Measurements from ENCODE around the gene TRIP4. TPM values are rescaled to one million over a fixed set of nuclear protein-coding genes. Genes with fewer than 3 reads are reported as not detected.

The TRIP4 gene
- total RNA-seq, 1 experiment from 2014 or later: 18.3 TPM

DNA sequence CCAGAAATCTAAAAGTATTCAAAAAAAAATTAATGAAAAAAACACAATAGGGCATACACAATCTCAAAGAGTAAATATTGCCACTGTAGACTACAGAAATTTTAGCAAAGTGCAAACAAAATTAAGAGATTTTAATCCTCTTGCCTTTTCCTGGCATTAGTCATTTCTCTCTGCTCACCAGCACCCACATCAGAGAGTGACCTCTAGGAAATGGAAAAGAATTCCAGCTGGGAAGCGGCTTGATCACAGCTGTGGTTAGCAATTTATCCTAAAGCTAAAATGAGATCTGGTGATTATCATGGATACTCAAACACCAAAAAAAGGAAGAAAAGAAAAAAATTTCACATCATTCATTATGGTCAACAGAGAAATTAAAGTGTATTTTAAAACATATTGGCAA is 39.2 kb upstream of the TRIP4 start:
- Histone ChIP-seq H3K9me3 (ENCODE audit: control insufficient read depth in 1 of 2, insufficient read depth in 1 of 2, low read depth in 1 of 2, low read length in 2 of 2) (no peaks in the 10 kb centered on the region), H2AFZ (ENCODE audit: low read depth, low read length, poor library complexity, severe bottlenecking) (no peak overlapping the region), H4K20me1 (ENCODE audit: insufficient read depth) (peaks cover 6% of the 10 kb centered on the region; the same call in 1 of the 2 replicates), H3K27ac (ENCODE audit: low read depth, low read length) (no peak overlapping the region), H3K27me3 (ENCODE audit: insufficient read depth, low read length) (no peaks in the 10 kb centered on the region), H3K4me2 (ENCODE audit: low read length) (no peak overlapping the region), H3K79me2 (ENCODE audit: insufficient read depth, low read length) (peaks cover 84% of the 10 kb centered on the region), H3K9ac (ENCODE audit: low read length) (no peak overlapping the region), H3K4me3 (replicated peaks in 1 of 2; ENCODE audit: low read depth in 1 of 2, low read length in 2 of 2) (no peak overlapping the region), H3K9me2 (ENCODE audit: insufficient read depth) (no peaks in the 10 kb centered on the region), H3K36me3 (ENCODE audit: control insufficient read depth in 1 of 2, insufficient read depth in 2 of 2, low read length in 2 of 2) (no peaks in the 10 kb centered on the region), H3K4me1 (ENCODE audit: control insufficient read depth in 1 of 2, insufficient read depth in 2 of 2, low read length in 2 of 2) (peaks cover 0 to 8% of the 10 kb centered on the region in 2 experiments; a peak in 2 of 4 replicates)
- ATAC-seq (no peak), DNase-seq (ENCODE audit: low read depth, low spot score) (no peak)
- intact Hi-C loops (cut with micrococcal nuclease): no loop called here
- TF ChIP-seq FOSL1 (IDR thresholded peaks at IDR 0.05; ENCODE audit: low read depth): no peak
- TF ChIP-seq, protein P1, sequence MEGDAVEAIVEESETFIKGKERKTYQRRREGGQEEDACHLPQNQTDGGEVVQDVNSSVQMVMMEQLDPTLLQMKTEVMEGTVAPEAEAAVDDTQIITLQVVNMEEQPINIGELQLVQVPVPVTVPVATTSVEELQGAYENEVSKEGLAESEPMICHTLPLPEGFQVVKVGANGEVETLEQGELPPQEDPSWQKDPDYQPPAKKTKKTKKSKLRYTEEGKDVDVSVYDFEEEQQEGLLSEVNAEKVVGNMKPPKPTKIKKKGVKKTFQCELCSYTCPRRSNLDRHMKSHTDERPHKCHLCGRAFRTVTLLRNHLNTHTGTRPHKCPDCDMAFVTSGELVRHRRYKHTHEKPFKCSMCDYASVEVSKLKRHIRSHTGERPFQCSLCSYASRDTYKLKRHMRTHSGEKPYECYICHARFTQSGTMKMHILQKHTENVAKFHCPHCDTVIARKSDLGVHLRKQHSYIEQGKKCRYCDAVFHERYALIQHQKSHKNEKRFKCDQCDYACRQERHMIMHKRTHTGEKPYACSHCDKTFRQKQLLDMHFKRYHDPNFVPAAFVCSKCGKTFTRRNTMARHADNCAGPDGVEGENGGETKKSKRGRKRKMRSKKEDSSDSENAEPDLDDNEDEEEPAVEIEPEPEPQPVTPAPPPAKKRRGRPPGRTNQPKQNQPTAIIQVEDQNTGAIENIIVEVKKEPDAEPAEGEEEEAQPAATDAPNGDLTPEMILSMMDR (IDR thresholded peaks at IDR 0.05 in 2 of 3, conservative IDR thresholded peaks at IDR 0.05 in 1 of 3; ENCODE audit: borderline replicate concordance in 1 of 3, insufficient read depth in 1 of 3, low read depth in 2 of 3, low read length in 2 of 3): no peak
- no peak for TF ChIP-seq ZFX (IDR thresholded peaks at IDR 0.05)
- no peak for TF ChIP-seq POLR2AphosphoS5 (IDR thresholded peaks at IDR 0.05; ENCODE audit: low read depth, low read length)
- no peak for TF ChIP-seq SP1 (IDR thresholded peaks at IDR 0.05; ENCODE audit: low read depth)
- TF ChIP-seq JUND (IDR thresholded peaks at IDR 0.05): no peak
- no peak for TF ChIP-seq SIN3A (IDR thresholded peaks at IDR 0.05; ENCODE audit: low read depth)
- TF ChIP-seq TCF7L2 (IDR thresholded peaks at IDR 0.05; ENCODE audit: borderline replicate concordance, extremely low read depth, insufficient read depth, insufficient read length): no peak
- TF ChIP-seq EZH2 (IDR thresholded peaks at IDR 0.05): no peak
- no peak for TF ChIP-seq CBX3 (IDR thresholded peaks at IDR 0.05; ENCODE audit: low read depth)
- TF ChIP-seq, protein P2, sequence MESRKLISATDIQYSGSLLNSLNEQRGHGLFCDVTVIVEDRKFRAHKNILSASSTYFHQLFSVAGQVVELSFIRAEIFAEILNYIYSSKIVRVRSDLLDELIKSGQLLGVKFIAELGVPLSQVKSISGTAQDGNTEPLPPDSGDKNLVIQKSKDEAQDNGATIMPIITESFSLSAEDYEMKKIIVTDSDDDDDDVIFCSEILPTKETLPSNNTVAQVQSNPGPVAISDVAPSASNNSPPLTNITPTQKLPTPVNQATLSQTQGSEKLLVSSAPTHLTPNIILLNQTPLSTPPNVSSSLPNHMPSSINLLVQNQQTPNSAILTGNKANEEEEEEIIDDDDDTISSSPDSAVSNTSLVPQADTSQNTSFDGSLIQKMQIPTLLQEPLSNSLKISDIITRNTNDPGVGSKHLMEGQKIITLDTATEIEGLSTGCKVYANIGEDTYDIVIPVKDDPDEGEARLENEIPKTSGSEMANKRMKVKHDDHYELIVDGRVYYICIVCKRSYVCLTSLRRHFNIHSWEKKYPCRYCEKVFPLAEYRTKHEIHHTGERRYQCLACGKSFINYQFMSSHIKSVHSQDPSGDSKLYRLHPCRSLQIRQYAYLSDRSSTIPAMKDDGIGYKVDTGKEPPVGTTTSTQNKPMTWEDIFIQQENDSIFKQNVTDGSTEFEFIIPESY (IDR thresholded peaks at IDR 0.05; ENCODE audit: extremely low read depth, insufficient replicate concordance, low read length): no peak
- no peak for TF ChIP-seq EGR1 (IDR thresholded peaks at IDR 0.05; ENCODE audit: low read depth)
- BruUV-seq (replicated peaks): no TSS peak
- RAD21 ChIA-PET (ENCODE audit: low non-redundant PET in 1 of 2, low total read pairs in 2 of 2, uncharacterized antibody in 2 of 2, unreplicated experiment in 2 of 2): no interaction called here
- POLR2A ChIA-PET: no interaction called here
- CTCF ChIA-PET: no interaction called here

Data from HCT116 (cell line).